Activated T-helper 1 cell treated with Interleukin-2 at 50 U/mL for 16 hours (primary cell): ENCODE data around the gene PLD1.

ENCODE experiments used
- DNase-seq: peaks from one replicate; pipeline ENCODE4 v3.0.0-alpha.2; 2020; ENCODE audit warnings: low read depth

Gene PLD1

GRCh38 chr3:171561596-171562323 is 248.5 kb downstream of the PLD1 start:
- no peak for DNase-seq

GRCh38 chr3:171559586-171559985 is 250.7 kb downstream of the PLD1 start:
- no peak for DNase-seq

DNA sequence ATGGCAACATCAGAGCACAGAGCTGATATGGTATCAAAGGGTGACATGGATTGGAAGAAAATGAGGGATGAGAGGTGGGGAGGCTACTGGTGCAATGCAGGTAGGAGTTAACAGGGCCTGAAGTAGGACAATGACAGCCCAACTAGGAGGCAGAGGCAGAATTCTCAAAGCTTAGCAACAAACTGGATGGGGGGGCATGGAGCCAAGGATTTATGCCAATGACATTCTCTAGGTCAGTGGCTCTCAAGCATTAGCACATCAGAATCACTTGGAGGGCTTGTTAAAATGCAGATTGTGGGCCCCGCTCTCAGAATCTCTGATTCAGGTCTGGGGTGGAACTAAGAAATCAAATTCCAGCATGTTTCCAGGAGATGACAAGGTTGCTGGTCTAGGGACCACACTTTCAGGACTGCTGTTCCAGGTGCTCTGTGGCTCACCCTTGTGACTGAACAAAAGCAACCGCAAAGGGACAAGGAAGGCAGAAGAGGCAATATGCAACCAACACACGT is 252.0 kb downstream of the PLD1 start:
- DNase-seq: no peak

GRCh38 chr3:171557173-171557572 is 253.1 kb downstream of the PLD1 start:
- no peak for DNase-seq

DNA sequence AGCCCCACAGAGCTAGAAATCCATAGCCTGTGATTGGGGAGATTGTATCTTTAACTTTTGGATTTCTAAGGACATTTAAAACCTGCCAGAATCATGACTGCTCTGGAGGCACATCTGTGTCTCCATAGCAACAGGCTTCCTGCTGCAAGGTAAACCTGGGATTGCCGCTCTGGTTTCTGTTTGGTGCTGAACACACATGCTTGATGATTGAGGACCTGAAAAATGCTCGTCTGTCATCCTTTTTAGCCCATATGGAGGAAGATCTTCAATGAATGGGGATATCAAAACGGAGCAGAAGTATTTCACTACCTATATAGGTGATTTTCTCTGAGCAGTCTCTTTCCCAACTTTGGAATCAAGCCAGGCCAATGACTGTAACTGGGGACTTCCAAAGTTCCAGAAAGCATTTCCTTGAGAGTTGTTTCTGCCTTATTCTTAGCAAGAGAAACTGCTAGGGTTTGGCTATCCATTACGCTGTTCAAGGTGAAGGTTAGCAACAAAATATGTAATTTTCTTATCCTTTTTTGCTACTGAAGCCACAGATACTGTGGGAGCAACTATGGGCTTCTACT is 253.6 kb downstream of the PLD1 start:
- DNase-seq: no peak

DNA sequence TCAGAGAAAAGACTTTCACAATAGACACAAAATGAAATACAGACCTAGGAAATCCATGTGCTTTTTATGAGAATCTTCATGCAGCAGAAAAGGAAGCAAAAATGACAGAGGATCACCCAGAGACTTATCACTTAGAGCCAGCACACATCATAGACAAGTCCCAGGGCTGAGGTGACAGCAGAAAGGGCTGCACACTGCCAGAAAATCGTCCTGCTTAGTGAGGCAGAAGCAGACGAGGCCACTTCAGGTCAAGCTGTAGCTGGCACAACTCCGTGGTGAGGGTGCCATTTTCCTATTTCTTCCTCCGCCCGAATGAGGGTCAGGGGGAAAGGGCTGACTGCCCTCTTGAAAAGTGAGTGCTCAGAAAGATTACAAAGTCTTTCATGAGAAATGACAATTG is 254.1 kb downstream of the PLD1 start:
- no peak for DNase-seq

- no peak for DNase-seq
Observed at GRCh38 chr3:171553086-171553485, 257.2 kb downstream of the PLD1 start.

DNA sequence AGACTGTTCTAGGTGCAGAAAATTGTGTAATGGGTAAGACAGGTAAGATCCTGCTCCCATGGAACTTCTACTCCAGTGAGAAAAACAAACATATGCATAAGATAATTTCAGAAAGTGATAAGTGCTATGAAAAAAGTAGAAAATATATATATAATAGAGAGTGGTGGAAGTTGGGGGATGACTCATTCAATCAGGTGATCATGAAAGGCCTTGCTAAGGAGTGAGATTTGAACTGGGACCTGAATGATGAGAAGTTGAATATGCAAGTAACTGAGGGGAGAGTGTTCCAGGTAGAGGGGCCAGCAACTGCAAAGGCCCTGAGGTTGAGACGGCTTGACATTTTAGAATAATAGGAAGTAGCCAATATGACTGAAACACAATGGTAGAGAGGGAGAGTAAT is 257.8 kb downstream of the PLD1 start:
- DNase-seq: no peak

- DNase-seq: no peak
Observed at GRCh38 chr3:171551296-171551695, 259.0 kb downstream of the PLD1 start.
